Spinal cord (tissue), 10 donors: ENCODE results near the gene EPB41L2. TPM values are rescaled to one million over a fixed set of nuclear protein-coding genes. Genes with fewer than 3 reads are reported as not detected.
A peak's percentile ranks its signal among the peaks of the same experiment; 100 is the strongest.
"Not testable (repeated sequence)": the region's sequence is repeated elsewhere in the genome, so short reads cannot be mapped to it uniquely, and the experiment has no call there.

Experiments used
- DNase-seq, 6 donors: peaks; one replicate each; pipeline versions ENCODE4 v3.0.0 to v3.0.0-alpha.2; 2013 to 2015; ENCODE audit warnings: low spot score in 6 of 6, low read depth in 4 of 6
- H3K27ac ChIP-seq: one replicate; pipeline ENCODE4 v1.5.1; 2013; ENCODE audit warnings: low read depth, low read length, control low read depth
- H3K27me3 ChIP-seq: one replicate; pipeline ENCODE4 v1.6.1; 2013; ENCODE audit warnings: low read length; ENCODE audit not compliant: control insufficient read depth, insufficient read depth
- H3K36me3 ChIP-seq: one replicate; pipeline ENCODE4 v1.6.1; 2013; ENCODE audit warnings: low read length; ENCODE audit not compliant: control insufficient read depth, insufficient read depth
- H3K4me1 ChIP-seq: one replicate; pipeline ENCODE4 v1.6.1; 2013; ENCODE audit warnings: low read length; ENCODE audit not compliant: control insufficient read depth, insufficient read depth
- H3K4me3 ChIP-seq: one replicate; pipeline ENCODE4 v1.5.1; 2013; ENCODE audit warnings: low read depth, low read length, control low read depth
- H3K9me3 ChIP-seq: one replicate; pipeline ENCODE4 v1.6.1; 2013; ENCODE audit warnings: low read length; ENCODE audit not compliant: control insufficient read depth, insufficient read depth
- WGBS: methylation state at CpG from one replicate; pipeline ENCODE4 v1.1.5; 2013; ENCODE audit warnings: missing lambda C conversion rate; ENCODE audit not compliant: insufficient coverage; 5-methylcytosine and 5-hydroxymethylcytosine counted together
- long read RNA-seq, 4 donors: transcript quantifications; one replicate each; lab custom pipeline, GENCODE V29; 2026
- polyA plus RNA-seq, 2 donors: library from polyadenylated mRNA; unstranded; fragments of 120-200 nt; gene quantifications; one replicate each; pipeline ENCODE4 v1.2.1, GENCODE V29; 2013; ENCODE audit not compliant: insufficient read length in 2 of 2
- total RNA-seq, 2 donors: library from RNA; depleted of rRNA in 1 of 2; stranded (reverse); fragments of 120-200 nt in 1 of 2; fragments of >200 nt in 1 of 2; gene quantifications; one replicate each; pipeline versions ENCODE4 v1.2.3 to v1.2.4, GENCODE V29; 2013 to 2014
- donor health status: healthy.

EPB41L2 gene
- total RNA-seq (100 to 1,000 TPM; 122 to 267 TPM), polyA plus RNA-seq (100 to 1,000 TPM; 267 to 311 TPM)
- long read RNA-seq, donor 1, full-length matches to known transcripts = 21 of 33 reads
- long read RNA-seq, donor 1, partial matches to known transcripts = 12 of 33 reads
- long read RNA-seq, donor 1, other reads (novel, unspliced or antisense) = 0 of 33 reads
- long read RNA-seq, donor 2, transcript EPB41L2-213 (2 exons, 424 nt) = major isoform, 6 of 24 reads
- long read RNA-seq, donor 2, partial matches to known transcripts = 13 of 24 reads
- long read RNA-seq, donor 2, other reads (novel, unspliced or antisense) = 0 of 24 reads
- long read RNA-seq, donor 3, transcript EPB41L2-202 (4 exons, 715 nt) = minor isoform, 5 of 29 reads
- long read RNA-seq, donor 3, transcript EPB41L2-213 (2 exons, 424 nt) = major isoform, 9 of 29 reads
- long read RNA-seq, donor 3, partial matches to known transcripts = 11 of 29 reads
- long read RNA-seq, donor 3, other reads (novel, unspliced or antisense) = 0 of 29 reads
- long read RNA-seq, donor 4, full-length matches to known transcripts = 17 of 52 reads
- long read RNA-seq, donor 4, partial matches to known transcripts = 35 of 52 reads
- long read RNA-seq, donor 4, other reads (novel, unspliced or antisense) = 0 of 52 reads

- peak in 5 of 6 donors; percentile 78 to 96 (median 84) for DNase-seq
- WGBS = 0% methylated on average over 60 of the region's 61 CpGs
- peak within 1 kb of the TSS; percentile 97 for H3K27ac ChIP-seq
These were observed at the start of gene EPB41L2 for GRCh38 chr6:131063028-131063763. TSS of gene EPB41L2 (minus strand) at chr6:131063245. CDS start at chr6:130956485, 106,760 bp downstream.

GRCh38 chr6:131112249-131112648, 49.2 kb upstream of the EPB41L2 start:
- no peaks in the 10 kb centered on the region for H3K4me1 ChIP-seq
- peaks cover 2% of the 10 kb centered on the region for H3K9me3 ChIP-seq
- H3K36me3 ChIP-seq = no peaks in the 10 kb centered on the region
- no peak overlapping the region for H3K27ac ChIP-seq
- no peaks in the 10 kb centered on the region for H3K27me3 ChIP-seq
- DNase-seq = no peak
- 80% methylated on average over 1 of the region's 1 CpG for WGBS
- H3K4me3 ChIP-seq = no peak overlapping the region

More at GRCh38 chr6:131063028-131063763, at the start of gene EPB41L2:
- Histone ChIP-seq H3K4me3 (peak within 1 kb of the TSS; percentile 86), H3K27me3 (no peaks in the 10 kb centered on the region), H3K9me3 (no peaks in the 10 kb centered on the region), H3K4me1 (peaks cover 13% of the 10 kb centered on the region), H3K36me3 (no peaks in the 10 kb centered on the region)

- DNase-seq = no peak
- H3K4me3 ChIP-seq = no peak overlapping the region
- H3K27me3 ChIP-seq = no peaks in the 10 kb centered on the region
- no peak overlapping the region for H3K27ac ChIP-seq
- H3K9me3 ChIP-seq = no peaks in the 10 kb centered on the region
- WGBS = no CpG with 5 or more reads among the region's 1 CpG
- no peaks in the 10 kb centered on the region for H3K36me3 ChIP-seq
- H3K4me1 ChIP-seq = no peaks in the 10 kb centered on the region
These were observed 44.1 kb upstream of the EPB41L2 start for GRCh38 chr6:131107151-131107550.

- WGBS = no CpG with 5 or more reads among the region's 1 CpG
- H3K9me3 ChIP-seq = no peaks in the 10 kb centered on the region
- H3K27ac ChIP-seq = no peak overlapping the region
- no peak overlapping the region for H3K4me3 ChIP-seq
- no peaks in the 10 kb centered on the region for H3K27me3 ChIP-seq
- H3K4me1 ChIP-seq = no peaks in the 10 kb centered on the region
- H3K36me3 ChIP-seq = no peaks in the 10 kb centered on the region
- no peak for DNase-seq
These were observed 40.9 kb upstream of the EPB41L2 start for GRCh38 chr6:131103901-131104300.

GRCh38 chr6:131103296-131103695, 40.3 kb upstream of the EPB41L2 start:
- Histone ChIP-seq H3K36me3 (no peaks in the 10 kb centered on the region), H3K27me3 (no peaks in the 10 kb centered on the region), H3K27ac (no peak overlapping the region), H3K9me3 (no peaks in the 10 kb centered on the region), H3K4me3 (no peak overlapping the region), H3K4me1 (no peaks in the 10 kb centered on the region)
- DNase-seq = no peak
- no CpG with 5 or more reads among the region's 4 CpGs for WGBS

- no peak overlapping the region for H3K27ac ChIP-seq
- no peak for DNase-seq
- no peak overlapping the region for H3K4me3 ChIP-seq
- H3K36me3 ChIP-seq = no peaks in the 10 kb centered on the region
- H3K27me3 ChIP-seq = no peaks in the 10 kb centered on the region
- no peaks in the 10 kb centered on the region for H3K9me3 ChIP-seq
- WGBS = no CpG with 5 or more reads among the region's 5 CpGs
- H3K4me1 ChIP-seq = no peaks in the 10 kb centered on the region
These were observed 39.1 kb upstream of the EPB41L2 start for GRCh38 chr6:131101911-131102680.

GRCh38 chr6:131096786-131097185, 33.7 kb upstream of the EPB41L2 start:
- H3K4me1 ChIP-seq = no peaks in the 10 kb centered on the region
- peaks cover 9% of the 10 kb centered on the region for H3K9me3 ChIP-seq
- DNase-seq = no peak
- H3K4me3 ChIP-seq = no peak overlapping the region
- no peaks in the 10 kb centered on the region for H3K36me3 ChIP-seq
- H3K27me3 ChIP-seq = no peaks in the 10 kb centered on the region
- no CpG with 5 or more reads among the region's 3 CpGs for WGBS
- no peak overlapping the region for H3K27ac ChIP-seq

GRCh38 chr6:131093334-131093733, 30.3 kb upstream of the EPB41L2 start:
- WGBS = 86% methylated on average over 1 of the region's 1 CpG

GRCh38 chr6:131091944-131092343, 28.9 kb upstream of the EPB41L2 start:
- H3K9me3 ChIP-seq = peaks cover 13% of the 10 kb centered on the region
- not testable (repeated sequence) for H3K36me3 ChIP-seq, H3K27me3 ChIP-seq, DNase-seq, H3K4me1 ChIP-seq, H3K4me3 ChIP-seq, H3K27ac ChIP-seq
- 93% methylated on average over 2 of the region's 7 CpGs for WGBS

More at GRCh38 chr6:131093334-131093733, 30.3 kb upstream of the EPB41L2 start:
- Histone ChIP-seq H3K27ac (no peak overlapping the region), H3K27me3 (no peaks in the 10 kb centered on the region), H3K9me3 (peaks cover 9% of the 10 kb centered on the region), H3K36me3 (no peaks in the 10 kb centered on the region), H3K4me1 (no peaks in the 10 kb centered on the region), H3K4me3 (no peak overlapping the region)
- DNase-seq = no peak
